Measurements from ENCODE around the gene NRBF2.

The NRBF2 gene

GRCh38 chr10:63164166-63164623, 31.1 kb downstream of the NRBF2 start:
- Mint-ChIP-seq H3K4me1 (ENCODE audit: low read depth) (peaks cover 20% of the 10 kb centered on the region), H3K27me3 (no peaks in the 10 kb centered on the region), H3K27ac (peak overlapping the region; percentile 33), H3K9me3 (no peaks in the 10 kb centered on the region), H3K4me3 (no peak overlapping the region), H3K36me3 (ENCODE audit: low read depth) (peaks cover 48% of the 10 kb centered on the region)
- DNase-seq = no peak

DNA sequence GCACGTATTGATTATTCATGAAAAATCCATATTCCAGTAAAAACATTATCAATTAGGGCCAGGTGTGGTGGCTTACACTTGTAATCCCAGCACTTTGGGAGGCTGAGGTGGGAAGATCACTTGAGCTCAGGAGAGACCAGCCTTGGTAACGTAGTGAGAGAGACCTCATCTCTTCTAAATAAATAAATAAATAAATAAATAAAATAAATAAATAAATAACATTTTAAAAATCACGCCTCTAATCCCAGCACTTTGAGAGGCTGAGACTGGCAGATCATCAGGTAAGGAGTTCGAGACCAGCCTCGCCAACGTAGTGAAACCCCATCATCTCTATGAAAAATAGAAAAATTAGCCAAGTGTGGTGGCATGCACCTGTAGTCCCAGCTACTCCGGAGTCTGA, 32.1 kb downstream of the NRBF2 start:
- H3K4me1 Mint-ChIP-seq (ENCODE audit: low read depth) = peaks cover 27% of the 10 kb centered on the region
- H3K27me3 Mint-ChIP-seq = no peaks in the 10 kb centered on the region
- DNase-seq = no peak
- H3K4me3 Mint-ChIP-seq = no peak overlapping the region
- no peak overlapping the region for H3K27ac Mint-ChIP-seq
- peaks cover 57% of the 10 kb centered on the region for H3K36me3 Mint-ChIP-seq (ENCODE audit: low read depth)
- H3K9me3 Mint-ChIP-seq = no peaks in the 10 kb centered on the region

DNA sequence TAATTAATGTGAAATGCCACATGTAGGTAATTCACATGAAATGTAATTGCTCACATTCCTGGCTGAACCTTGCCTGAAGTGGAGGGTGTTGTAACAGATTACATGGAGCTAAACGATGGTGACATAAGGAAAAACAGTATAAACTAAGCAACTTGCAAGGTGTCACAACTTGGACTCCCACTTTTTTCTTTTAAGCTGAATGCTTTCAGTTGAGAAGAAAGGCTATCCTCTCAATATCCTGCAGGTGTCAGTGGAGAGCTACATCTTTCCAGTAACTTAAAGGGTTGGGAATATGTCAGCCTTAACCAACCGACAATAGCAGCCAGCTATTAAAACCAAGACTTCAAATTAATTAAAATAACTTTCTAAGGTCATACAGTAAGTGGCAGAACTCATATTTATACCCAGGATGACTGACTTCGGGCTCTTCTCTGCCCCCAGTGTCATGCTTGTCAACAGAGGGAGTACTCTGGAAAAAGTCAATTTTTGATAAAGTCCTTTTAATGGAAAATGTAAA, 33.7 kb downstream of the NRBF2 start:
- H3K27me3 Mint-ChIP-seq = no peaks in the 10 kb centered on the region
- no peak overlapping the region for H3K27ac Mint-ChIP-seq
- H3K9me3 Mint-ChIP-seq = no peaks in the 10 kb centered on the region
- H3K36me3 Mint-ChIP-seq (ENCODE audit: low read depth) = peaks cover 71% of the 10 kb centered on the region
- H3K4me1 Mint-ChIP-seq (ENCODE audit: low read depth) = peaks cover 39% of the 10 kb centered on the region
- H3K4me3 Mint-ChIP-seq = no peak overlapping the region
- no peak for DNase-seq

GRCh38 chr10:63168821-63169462, 35.8 kb downstream of the NRBF2 start:
- H3K4me1 Mint-ChIP-seq (ENCODE audit: low read depth) = peaks cover 58% of the 10 kb centered on the region
- peaks cover 84% of the 10 kb centered on the region for H3K36me3 Mint-ChIP-seq (ENCODE audit: low read depth)
- no peak overlapping the region for H3K4me3 Mint-ChIP-seq
- H3K9me3 Mint-ChIP-seq = no peaks in the 10 kb centered on the region
- no peaks in the 10 kb centered on the region for H3K27me3 Mint-ChIP-seq
- no peak for DNase-seq
- peak overlapping the region; percentile 86 for H3K27ac Mint-ChIP-seq

DNA sequence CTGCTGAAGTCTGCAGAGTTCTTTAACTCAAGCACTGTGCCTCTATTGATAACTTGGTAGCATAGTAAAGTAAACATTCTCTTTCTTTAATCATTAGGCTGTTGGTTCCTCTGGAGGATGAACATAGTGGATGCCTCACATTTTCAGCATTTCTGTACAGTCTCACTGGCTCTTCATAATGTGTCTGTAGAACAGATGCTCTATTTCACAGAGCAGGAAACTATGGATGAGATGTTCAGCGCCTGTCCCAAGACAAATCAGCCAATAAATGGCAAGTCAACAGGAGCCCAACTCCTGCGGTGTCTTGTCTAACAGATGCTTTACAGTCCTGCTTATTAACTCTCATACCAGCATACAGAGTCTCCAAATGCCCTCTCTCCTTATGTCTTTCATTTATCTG, 36.5 kb downstream of the NRBF2 start:
- H3K9me3 Mint-ChIP-seq = no peaks in the 10 kb centered on the region
- H3K4me1 Mint-ChIP-seq (ENCODE audit: low read depth) = peaks cover 65% of the 10 kb centered on the region
- peaks cover 84% of the 10 kb centered on the region for H3K36me3 Mint-ChIP-seq (ENCODE audit: low read depth)
- no peak overlapping the region for H3K4me3 Mint-ChIP-seq
- H3K27me3 Mint-ChIP-seq = no peaks in the 10 kb centered on the region
- DNase-seq = no peak
- H3K27ac Mint-ChIP-seq = peak overlapping the region; percentile 86

DNA sequence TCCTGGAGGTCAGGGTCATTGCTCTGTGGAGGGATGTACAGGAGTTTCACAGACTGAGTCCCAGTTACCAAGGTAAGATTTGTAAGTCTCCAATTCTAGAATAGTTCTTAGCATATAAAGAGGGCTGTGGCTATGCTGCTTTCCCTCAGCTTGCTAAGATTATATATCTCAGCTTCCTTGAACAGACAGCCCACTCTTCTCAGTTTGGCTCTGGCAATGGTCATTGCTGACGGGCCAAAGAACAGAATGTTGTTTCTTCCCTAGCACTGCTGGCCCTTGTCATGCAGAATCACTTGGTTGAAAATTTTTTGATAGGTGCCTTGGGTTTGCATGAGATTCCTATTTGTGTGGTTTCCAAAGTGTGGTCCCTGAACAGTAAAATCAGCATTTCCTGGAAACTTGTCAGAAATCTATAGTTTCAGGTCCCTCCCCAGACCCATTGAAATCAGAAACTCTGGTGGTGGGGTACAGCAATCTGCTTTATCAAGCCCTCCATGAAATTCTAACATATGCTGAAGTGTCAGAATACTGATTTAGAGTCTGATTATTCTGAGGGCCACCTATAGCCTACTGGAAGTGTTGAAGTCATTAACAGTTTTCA, 38.2 kb downstream of the NRBF2 start:
- DNase-seq = no peak
- H3K36me3 Mint-ChIP-seq (ENCODE audit: low read depth) = peaks cover 88% of the 10 kb centered on the region
- H3K9me3 Mint-ChIP-seq = no peaks in the 10 kb centered on the region
- peaks cover 74% of the 10 kb centered on the region for H3K4me1 Mint-ChIP-seq (ENCODE audit: low read depth)
- H3K27me3 Mint-ChIP-seq = no peaks in the 10 kb centered on the region
- peak overlapping the region; percentile 18 for H3K4me3 Mint-ChIP-seq
- H3K27ac Mint-ChIP-seq = peak overlapping the region; percentile 87

- Mint-ChIP-seq H3K4me1 (ENCODE audit: low read depth) (peaks cover 76% of the 10 kb centered on the region), H3K27me3 (no peaks in the 10 kb centered on the region), H3K4me3 (no peak overlapping the region), H3K9me3 (no peaks in the 10 kb centered on the region), H3K27ac (peak overlapping the region; percentile 87), H3K36me3 (ENCODE audit: low read depth) (peaks cover 88% of the 10 kb centered on the region)
- DNase-seq = no peak
Measured at GRCh38 chr10:63171926-63172325, 38.8 kb downstream of the NRBF2 start.

DNA sequence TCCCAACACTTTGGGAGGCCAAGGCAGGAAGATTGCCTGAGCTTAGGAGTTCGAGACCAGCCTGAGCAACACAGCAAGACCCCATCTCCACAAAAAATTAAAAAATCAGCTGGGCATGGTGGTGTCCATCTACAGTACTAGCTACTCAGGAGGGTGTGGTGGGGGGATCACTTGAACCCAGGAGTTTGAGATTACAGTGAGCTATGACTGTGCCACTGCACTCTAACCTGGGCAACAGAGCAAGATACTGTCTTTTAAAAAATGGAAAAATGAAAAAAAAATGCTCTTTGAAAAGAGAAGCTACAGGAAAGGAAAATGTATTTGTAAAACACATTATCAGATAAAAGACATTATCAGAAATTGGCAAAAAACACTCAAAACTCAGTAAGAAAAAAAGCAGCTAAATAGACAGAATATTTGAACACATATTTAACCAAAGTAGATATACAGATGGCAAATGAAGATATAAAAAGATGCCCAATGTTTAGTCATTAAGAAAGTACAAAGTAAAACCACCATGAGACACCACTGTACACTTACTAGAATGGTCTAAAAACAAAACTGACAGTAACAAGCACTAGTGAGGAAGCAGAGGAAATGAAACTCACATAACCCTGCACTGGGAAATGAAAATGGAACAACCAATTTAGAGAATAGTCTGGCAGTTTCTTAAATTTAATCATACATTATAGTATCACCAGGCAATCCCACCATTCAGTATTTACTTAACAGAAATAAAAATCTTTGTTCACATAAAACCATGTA, 40.5 kb downstream of the NRBF2 start:
- H3K9me3 Mint-ChIP-seq = no peaks in the 10 kb centered on the region
- H3K4me3 Mint-ChIP-seq = peak overlapping the region; percentile 52
- H3K36me3 Mint-ChIP-seq (ENCODE audit: low read depth) = peaks cover 93% of the 10 kb centered on the region
- H3K27ac Mint-ChIP-seq = peak overlapping the region; percentile 92
- DNase-seq = no peak
- peaks cover 76% of the 10 kb centered on the region for H3K4me1 Mint-ChIP-seq (ENCODE audit: low read depth)
- H3K27me3 Mint-ChIP-seq = no peaks in the 10 kb centered on the region

- Mint-ChIP-seq H3K9me3 (no peaks in the 10 kb centered on the region), H3K27me3 (no peaks in the 10 kb centered on the region), H3K4me1 (ENCODE audit: low read depth) (peaks cover 61% of the 10 kb centered on the region), H3K36me3 (ENCODE audit: low read depth) (peaks cover 92% of the 10 kb centered on the region), H3K27ac (no peak overlapping the region), H3K4me3 (no peak overlapping the region)
- DNase-seq = no peak
Measured at GRCh38 chr10:63175534-63175933, 42.4 kb downstream of the NRBF2 start.

GRCh38 chr10:63192826-63193225, 59.7 kb downstream of the NRBF2 start:
- H3K36me3 Mint-ChIP-seq (ENCODE audit: low read depth) = peaks cover 86% of the 10 kb centered on the region
- no peaks in the 10 kb centered on the region for H3K27me3 Mint-ChIP-seq
- DNase-seq = no peak
- no peaks in the 10 kb centered on the region for H3K4me1 Mint-ChIP-seq (ENCODE audit: low read depth)
- H3K4me3 Mint-ChIP-seq = no peak overlapping the region
- peak overlapping the region; percentile 31 for H3K27ac Mint-ChIP-seq
- no peaks in the 10 kb centered on the region for H3K9me3 Mint-ChIP-seq

- H3K4me1 Mint-ChIP-seq (ENCODE audit: low read depth) = peaks cover 1% of the 10 kb centered on the region
- H3K9me3 Mint-ChIP-seq = no peaks in the 10 kb centered on the region
- peaks cover 79% of the 10 kb centered on the region for H3K36me3 Mint-ChIP-seq (ENCODE audit: low read depth)
- H3K27ac Mint-ChIP-seq = peak overlapping the region; percentile 7
- DNase-seq = no peak
- H3K4me3 Mint-ChIP-seq = no peak overlapping the region
- no peaks in the 10 kb centered on the region for H3K27me3 Mint-ChIP-seq
Measured at GRCh38 chr10:63197344-63198092, 64.4 kb downstream of the NRBF2 start.

- H3K4me3 Mint-ChIP-seq = no peak overlapping the region
- H3K27me3 Mint-ChIP-seq = no peaks in the 10 kb centered on the region
- H3K9me3 Mint-ChIP-seq = no peaks in the 10 kb centered on the region
- H3K36me3 Mint-ChIP-seq (ENCODE audit: low read depth) = peaks cover 68% of the 10 kb centered on the region
- no peak overlapping the region for H3K27ac Mint-ChIP-seq
- peaks cover 8% of the 10 kb centered on the region for H3K4me1 Mint-ChIP-seq (ENCODE audit: low read depth)
- no peak for DNase-seq
Measured at GRCh38 chr10:63199716-63200115, 66.6 kb downstream of the NRBF2 start.

GRCh38 chr10:63200431-63200830, 67.3 kb downstream of the NRBF2 start:
- no peaks in the 10 kb centered on the region for H3K9me3 Mint-ChIP-seq
- H3K27ac Mint-ChIP-seq = no peak overlapping the region
- H3K4me1 Mint-ChIP-seq (ENCODE audit: low read depth) = peaks cover 15% of the 10 kb centered on the region
- no peak for DNase-seq
- no peak overlapping the region for H3K4me3 Mint-ChIP-seq
- H3K36me3 Mint-ChIP-seq (ENCODE audit: low read depth) = peaks cover 71% of the 10 kb centered on the region
- no peaks in the 10 kb centered on the region for H3K27me3 Mint-ChIP-seq

GRCh38 chr10:63201118-63201517, 68.0 kb downstream of the NRBF2 start:
- H3K27me3 Mint-ChIP-seq = no peaks in the 10 kb centered on the region
- DNase-seq = no peak
- H3K4me3 Mint-ChIP-seq = no peak overlapping the region
- no peaks in the 10 kb centered on the region for H3K9me3 Mint-ChIP-seq
- peaks cover 75% of the 10 kb centered on the region for H3K36me3 Mint-ChIP-seq (ENCODE audit: low read depth)
- no peak overlapping the region for H3K27ac Mint-ChIP-seq
- H3K4me1 Mint-ChIP-seq (ENCODE audit: low read depth) = peaks cover 22% of the 10 kb centered on the region

Data from activated T-cell treated with anti-CD3 and anti-CD28 coated beads, Interleukin-2, amount 50 U/mL, for 24 hours (primary cell).